Astrocyte of the spinal cord (primary cell): Measurements from ENCODE around the gene ZFHX3.
"Not testable (repeated sequence)": the region's sequence is repeated elsewhere in the genome, so short reads cannot be mapped to it uniquely, and the experiment has no call there.

Experiments
- DNase-seq: peaks from one replicate; pipeline ENCODE4 v3.0.0; 2011; ENCODE audit warnings: low read depth, low spot score
- H3K4me3 ChIP-seq: 2 replicates; pipeline ENCODE4 v1.5.1; 2011; ENCODE audit warnings: low read depth, mild to moderate bottlenecking, low read length, moderate library complexity
- CTCF ChIP-seq: IDR thresholded peaks from 2 replicates; pipeline ENCODE4 v1.5.1; 2012; ENCODE audit warnings: low read depth, mild to moderate bottlenecking, low read length, inconsistent platforms
- in situ Hi-C: cut with HindIII; loops from 2 replicates; pipeline ENCODE4 v1.10.0; 2017; ENCODE audit warnings: low sequenced_read_pairs

The ZFHX3 gene

GRCh38 chr16:73011926-73012325 lies 36.0 kb downstream of the ZFHX3 start:
- TF ChIP-seq CTCF = peak; percentile 11
- H3K4me3 ChIP-seq = no peak overlapping the region
- no peak for DNase-seq
- in situ Hi-C loops = no loop called here

- DNase-seq = no peak
- in situ Hi-C loops = no loop called here
- no peak for TF ChIP-seq CTCF
- H3K4me3 ChIP-seq = no peak overlapping the region
Measured at GRCh38 chr16:73010150-73010676, 37.7 kb downstream of the ZFHX3 start.

GRCh38 chr16:73009710-73010109 lies 38.2 kb downstream of the ZFHX3 start:
- DNase-seq, H3K4me3 ChIP-seq, in situ Hi-C loops: not testable (repeated sequence)

GRCh38 chr16:73006026-73006425 lies 41.9 kb downstream of the ZFHX3 start:
- H3K4me3 ChIP-seq = no peak overlapping the region
- in situ Hi-C loops = no loop called here
- DNase-seq = no peak
- no peak for TF ChIP-seq CTCF

- no peak overlapping the region for H3K4me3 ChIP-seq
- no peak for TF ChIP-seq CTCF
- peak; percentile 48 for DNase-seq
- in situ Hi-C loops = no loop called here
Measured at GRCh38 chr16:73002866-73003265, 45.1 kb downstream of the ZFHX3 start.

GRCh38 chr16:73000907-73001521 lies 46.9 kb downstream of the ZFHX3 start:
- no peak for DNase-seq
- in situ Hi-C loops = no loop called here
- TF ChIP-seq CTCF = no peak
- H3K4me3 ChIP-seq = no peak overlapping the region

GRCh38 chr16:73000020-73000906 lies 47.7 kb downstream of the ZFHX3 start:
- DNase-seq = peak; percentile 33
- no peak for TF ChIP-seq CTCF
- in situ Hi-C loops = no loop called here
- H3K4me3 ChIP-seq = no peak overlapping the region
